GM21367 (cell line): ENCODE measurements around the gene PRORP.
"Not testable (repeated sequence)": the region's sequence is repeated elsewhere in the genome, so short reads cannot be mapped to it uniquely, and the experiment has no call there.

Experiments used
- ATAC-seq: cut with Tn5 transposase; IDR thresholded peaks from one replicate; pipeline ENCODE4 v1.9.1; 2021; ENCODE audit not compliant: unreplicated experiment

Gene PRORP

DNA sequence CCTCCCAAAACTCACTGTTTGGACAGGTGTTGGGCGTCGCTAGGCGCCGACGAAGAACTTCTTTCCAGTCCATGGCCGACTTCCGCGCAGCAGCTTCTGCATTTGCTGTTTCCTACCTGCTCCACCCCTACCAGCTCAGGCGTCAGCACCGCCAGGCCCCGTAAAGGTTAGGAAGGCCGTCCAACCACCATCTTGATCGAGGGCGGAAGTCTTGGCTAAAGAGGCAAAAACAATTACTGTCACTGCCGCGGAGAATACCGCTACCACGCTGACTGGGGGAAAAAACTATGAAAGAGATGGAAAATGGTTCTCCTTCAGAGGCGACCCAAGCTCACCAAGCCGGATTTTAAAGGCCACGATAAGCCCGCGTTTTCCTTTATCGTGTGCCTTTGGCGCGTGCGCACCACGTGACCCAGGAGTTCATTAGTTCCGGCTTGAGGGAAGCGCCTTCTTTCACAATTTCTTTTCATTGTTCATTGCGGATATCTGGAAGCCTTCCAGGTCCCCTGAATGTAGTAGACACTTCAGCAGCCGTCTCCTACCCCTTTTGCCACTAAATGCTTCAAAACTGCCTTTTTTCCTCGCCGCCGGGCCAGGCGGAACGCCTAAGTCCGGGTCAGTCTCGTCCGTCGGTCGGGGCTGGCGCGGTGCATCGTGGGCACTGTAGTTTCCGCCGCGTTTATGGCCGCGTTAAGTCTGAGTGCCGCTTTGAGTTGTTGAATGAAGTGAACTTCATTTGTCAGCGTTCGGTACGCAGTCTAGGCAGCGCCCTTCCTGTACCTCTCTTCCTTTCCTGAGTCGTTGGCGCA, at the start of gene PRORP, which contains the start of gene PPP2R3C:
Gene PRORP, plus strand, starts transcription at position 666 of the 809 bp plus-strand sequence. CDS start 694 bp downstream, outside the sequence.
Gene PPP2R3C, minus strand, starts transcription at position 104 of the 809 bp plus-strand sequence. Its CDS starts 31 bp downstream, at position 73.
- peak; percentile 77 for ATAC-seq

DNA sequence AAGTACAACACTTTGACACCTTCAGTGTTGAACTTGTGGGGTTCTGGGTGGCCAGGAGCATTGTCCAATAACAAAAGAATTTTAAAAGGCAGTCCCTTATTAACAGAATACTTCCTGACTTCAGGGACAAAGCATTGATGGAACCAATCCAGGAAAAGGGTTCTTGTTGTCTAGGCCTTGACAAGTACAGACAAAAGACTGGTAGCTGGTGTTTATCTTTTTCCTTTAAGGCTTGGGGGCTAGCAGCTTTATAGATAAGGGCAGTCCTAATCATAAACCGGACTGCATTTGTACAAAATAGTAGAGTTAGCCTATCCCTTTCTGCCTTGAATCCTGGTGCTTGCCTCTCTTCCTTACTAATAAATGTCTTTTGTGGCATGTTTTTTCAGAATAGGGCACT, 48.9 kb upstream of the PRORP start:
- ATAC-seq: no peak

DNA sequence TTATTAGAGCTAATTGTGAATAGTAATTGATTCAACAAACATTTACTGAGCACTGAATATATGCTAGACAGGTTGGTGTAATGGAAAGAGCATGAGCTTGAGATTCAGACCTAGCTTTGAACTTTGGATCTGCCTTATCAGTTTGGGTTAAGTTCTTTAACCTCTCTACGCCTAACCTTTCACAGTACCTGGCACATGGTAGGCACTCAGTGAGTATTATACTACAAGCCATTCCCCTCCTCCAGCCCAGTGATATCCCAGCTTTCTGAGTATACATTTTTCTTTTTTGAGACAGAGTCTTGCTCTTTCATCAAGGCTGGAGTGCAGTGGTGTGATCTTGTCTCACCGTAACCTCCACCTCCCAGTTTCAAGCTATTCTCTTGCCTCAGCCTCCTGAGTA, 44.3 kb upstream of the PRORP start:
- ATAC-seq: no peak

DNA sequence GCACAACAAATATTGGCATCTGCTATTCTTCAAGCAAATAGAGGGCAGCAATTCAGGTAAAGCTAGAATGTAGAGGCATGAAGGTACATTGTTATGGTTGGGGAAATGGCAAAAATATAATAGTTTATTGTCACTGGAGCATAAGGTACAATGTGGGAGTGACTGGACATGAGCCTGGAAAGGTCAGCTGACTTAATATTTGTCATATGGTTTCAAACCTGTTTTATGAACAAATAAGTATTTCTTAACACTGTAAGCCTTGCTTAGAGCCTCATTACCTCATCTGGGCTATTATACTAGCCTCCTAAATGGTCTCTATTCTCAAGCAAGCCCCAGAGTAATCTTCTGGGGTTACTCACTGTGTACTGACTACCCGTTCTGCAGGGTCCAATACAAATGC, 42.6 kb upstream of the PRORP start:
- no peak for ATAC-seq

DNA sequence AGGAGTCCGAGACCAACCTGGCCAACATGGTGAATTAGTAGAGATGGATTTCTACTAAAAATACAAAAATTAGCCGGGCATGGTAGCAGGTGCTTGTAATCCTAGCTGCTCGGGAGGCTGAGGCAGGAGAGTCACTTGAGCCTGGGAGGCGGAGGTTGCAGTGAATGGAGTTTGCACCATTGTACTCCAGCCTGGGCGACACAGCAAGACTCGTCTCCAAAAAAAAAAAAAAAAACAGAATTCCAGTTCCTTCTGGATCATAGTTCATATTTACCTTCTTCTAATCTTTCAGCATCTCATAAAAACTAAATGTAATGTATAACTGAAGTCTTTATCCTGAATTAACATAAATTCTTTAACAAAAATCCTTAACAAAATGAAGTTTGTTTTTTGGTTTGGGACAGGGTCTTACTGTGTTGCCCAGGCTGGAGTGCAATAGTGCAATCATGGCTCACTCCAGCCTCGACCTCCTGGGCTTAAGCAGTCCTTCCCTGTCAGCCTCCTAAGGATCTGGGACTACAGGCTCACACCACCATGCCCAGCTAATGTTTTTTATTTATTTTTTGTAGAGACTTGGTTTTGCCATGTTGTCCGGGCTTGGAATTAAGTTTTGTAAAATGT, 38.7 kb upstream of the PRORP start:
- ATAC-seq: no peak

DNA sequence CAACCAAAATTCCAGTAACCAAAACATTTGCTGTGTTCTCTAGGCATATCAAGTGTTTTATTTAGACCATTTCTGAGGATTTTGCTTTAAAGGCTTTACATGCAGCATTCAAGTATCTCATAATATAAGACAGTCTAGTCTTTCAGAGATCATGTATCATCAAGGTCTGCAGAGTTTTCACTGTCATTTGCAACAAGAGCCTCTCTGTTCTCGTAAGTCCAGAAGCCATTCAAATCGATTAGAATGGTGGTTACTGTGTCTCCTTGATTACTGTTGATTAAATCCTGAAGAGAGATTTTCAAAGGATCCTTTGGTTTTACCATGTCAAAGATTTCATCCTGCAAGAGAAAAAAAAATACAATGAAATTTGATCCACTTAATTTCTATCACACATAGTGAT, 36.9 kb upstream of the PRORP start:
- no peak for ATAC-seq

DNA sequence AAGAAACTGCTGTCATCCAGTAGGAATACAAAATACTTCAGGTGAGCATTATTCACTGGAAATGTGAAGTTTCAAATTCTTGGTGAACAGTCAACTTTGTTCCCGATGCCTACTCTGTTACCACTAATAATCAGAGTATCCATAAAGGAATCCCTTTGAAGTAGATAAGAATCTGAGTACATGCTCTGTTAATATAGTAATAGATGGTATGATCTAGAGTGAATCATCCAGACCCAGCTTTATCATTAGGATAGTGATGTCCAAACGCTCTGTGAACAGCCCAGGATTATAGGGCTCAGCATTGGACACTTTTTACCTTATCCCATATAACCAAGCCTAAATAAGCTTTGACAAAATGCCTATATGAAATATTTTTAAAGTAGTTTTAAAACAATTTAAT, 33.8 kb upstream of the PRORP start:
- ATAC-seq: no peak

DNA sequence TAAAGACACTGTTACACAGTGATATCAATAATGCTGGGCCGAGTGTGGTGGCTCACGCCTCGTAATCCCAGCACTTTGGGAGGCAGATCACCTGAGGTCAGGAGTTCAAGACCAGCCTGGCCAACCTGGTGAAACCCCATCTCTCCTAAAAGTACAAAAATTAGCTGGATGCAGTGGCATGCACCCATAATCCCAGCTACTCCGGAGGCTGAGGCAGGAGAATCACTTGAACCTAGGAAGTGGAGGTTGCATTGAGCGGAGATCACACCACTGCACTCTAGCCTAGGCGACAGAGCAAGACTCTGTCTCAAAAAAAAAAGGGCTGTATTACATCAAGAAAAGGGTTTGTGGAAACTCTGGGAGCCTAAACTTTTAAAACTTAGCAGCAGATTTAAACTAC, 27.7 kb upstream of the PRORP start:
- not testable (repeated sequence) for ATAC-seq

DNA sequence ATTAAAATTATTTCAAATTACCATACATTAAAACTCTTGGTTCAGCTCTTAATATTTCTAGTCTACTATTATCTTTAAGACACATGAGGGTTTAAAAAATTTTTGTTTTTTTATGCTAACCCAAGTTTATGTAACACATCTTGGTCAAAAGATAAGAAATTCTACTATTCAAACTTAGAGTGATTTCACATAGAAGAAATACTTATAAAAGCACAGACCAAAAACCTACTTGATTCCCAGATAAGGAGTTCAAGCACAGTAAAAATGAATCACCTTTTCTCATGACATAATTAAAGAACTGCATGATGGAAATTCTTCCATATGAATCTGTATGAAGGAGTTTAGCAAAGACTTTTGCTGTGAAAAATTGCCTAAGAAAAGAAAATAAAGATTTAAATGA, 14.5 kb upstream of the PRORP start:
- no peak for ATAC-seq

DNA sequence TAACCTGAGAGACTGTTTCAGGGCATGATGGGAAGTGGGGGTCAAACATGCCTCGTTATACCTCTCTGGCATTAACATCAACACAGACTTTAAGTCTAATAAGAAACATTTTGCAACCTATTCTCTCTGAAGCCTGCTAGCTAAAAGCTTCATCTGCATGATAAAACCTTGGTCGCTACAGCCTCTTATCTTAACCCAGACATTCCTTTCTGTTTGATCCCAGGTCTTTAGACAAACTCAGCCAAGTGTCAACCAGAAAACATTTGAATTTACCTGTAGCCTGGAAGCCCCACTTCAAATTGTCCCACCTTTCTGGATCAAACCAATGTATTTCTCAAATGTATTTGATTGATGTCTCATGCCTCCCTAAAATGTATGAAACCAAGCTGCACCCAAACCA, 9.7 kb upstream of the PRORP start:
- no peak for ATAC-seq

DNA sequence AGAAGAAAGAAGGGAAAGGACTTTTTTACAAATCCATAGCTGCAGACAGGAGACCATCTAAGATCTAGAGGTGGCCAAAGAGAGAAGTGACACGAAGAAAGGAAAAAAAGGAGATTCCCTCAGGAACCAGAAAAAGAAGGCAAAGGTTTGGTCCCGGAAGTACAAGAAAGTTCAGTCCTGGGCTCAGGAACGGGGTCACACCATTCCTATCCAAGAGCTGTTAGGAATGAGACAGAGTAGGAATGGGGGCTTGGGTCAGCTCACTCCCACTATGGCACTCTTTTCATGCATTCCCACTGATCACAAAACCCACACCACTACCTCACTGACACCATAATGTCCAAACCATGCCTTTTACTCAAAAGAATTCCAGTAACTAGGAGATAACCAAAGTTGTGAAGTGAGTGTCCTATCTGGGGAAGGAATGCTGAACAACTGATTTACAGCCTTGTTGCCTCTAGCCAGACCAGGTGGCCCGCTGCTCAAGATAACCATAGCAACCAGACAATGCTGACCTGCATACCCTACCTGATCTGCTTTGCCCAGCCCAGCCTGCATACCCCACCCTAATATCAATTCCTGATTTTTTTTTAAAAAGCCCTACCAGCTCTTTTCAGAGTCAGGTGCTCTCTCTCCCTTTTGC, 8.9 kb upstream of the PRORP start:
- no peak for ATAC-seq

DNA sequence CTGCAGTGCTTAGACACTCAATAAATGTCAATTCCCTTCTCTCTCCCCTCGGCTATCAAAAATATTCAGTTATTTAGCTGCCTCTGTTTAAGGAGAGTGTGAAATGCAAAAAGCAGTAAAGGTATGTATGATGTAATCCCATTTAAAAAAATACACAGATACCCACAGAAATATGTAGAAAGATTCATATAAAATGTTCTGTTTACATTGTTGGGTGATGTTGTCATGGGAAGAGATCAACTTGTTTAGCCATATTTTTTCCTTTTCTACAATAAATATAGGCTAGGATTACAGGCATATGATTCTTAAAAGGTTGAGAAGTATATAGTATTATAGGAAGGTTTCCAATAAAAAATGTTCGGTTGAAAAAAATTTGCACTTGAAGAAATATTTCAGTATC, 8.3 kb upstream of the PRORP start:
- ATAC-seq: no peak

DNA sequence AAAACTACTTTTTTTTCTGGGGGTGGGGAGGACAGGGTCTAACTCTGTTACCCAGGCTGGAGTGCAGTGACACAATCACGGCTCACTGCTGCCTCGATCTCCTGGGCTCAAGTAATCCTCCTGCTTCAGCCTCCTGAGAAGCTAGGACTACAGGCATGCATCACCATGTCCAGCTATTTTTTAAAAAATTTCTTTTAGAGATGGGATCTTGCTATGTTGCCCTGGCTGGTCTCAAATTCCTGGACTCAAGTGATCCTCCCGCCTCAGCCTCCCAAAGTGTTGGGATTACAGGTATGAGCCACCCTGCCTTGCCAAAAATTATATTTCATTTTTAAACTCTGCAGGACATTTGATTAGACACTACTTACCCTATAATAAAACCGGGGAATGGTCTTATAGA, 6.1 kb upstream of the PRORP start:
- ATAC-seq: no peak

DNA sequence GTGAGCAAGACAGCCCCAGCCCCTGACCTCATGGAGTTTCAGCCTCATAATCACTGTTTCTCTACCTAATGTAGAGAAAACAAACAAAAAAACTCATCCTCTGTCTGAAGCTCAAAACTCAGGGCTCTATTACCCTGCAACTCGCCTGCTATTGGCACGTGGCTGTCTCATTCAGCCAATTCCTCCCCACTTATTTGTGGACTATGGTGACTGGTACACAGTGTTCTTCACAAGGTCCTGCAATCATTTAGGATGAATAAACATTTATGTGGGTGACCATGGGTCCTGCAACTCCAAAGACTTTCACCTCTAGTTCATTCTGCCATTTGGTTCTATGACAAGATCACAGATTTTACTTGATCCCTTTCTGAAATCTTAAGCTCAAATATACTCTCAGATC, 5.2 kb upstream of the PRORP start:
- ATAC-seq: no peak

DNA sequence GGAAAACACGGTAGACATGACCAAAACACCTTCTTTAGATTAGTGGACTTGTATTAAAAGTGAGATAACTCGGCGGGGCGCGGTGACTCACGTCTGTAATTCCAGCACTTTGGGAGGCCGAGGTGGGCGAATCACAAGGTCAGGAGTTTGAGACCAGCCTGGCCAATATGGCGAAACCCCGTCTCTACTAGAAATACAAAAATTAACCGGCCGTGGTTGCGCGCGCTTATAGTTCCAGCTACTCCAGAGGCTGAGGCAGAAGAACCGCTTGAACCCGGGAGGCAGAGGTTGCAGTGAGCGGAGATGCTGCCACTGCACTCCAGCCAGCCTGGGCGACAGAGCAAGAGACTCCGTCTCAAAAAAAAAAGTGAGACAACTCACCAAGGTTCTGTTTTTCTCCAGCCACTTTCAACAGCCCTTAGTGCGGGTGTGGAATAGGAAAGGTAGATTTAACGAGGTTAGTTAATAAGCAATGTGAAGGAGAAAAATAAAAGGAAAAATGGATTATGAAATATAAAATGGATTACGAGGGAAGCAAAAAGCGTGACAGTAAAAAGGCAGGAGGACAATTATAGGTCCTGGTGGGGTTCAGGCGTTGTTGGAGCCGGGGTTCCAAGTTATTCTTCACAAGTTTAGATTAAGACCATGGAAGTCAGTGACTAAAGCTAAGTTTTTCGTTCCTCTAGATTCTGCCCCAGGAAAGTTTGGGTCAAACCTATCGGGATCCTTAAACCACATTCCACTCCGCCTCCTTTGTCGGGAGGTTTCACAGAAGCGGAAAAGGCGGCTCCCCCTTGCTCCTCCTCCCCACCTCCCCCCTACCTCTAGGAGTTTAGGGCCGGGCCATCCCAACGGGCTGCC, 1.1 kb upstream of the PRORP start:
- no peak for ATAC-seq

DNA sequence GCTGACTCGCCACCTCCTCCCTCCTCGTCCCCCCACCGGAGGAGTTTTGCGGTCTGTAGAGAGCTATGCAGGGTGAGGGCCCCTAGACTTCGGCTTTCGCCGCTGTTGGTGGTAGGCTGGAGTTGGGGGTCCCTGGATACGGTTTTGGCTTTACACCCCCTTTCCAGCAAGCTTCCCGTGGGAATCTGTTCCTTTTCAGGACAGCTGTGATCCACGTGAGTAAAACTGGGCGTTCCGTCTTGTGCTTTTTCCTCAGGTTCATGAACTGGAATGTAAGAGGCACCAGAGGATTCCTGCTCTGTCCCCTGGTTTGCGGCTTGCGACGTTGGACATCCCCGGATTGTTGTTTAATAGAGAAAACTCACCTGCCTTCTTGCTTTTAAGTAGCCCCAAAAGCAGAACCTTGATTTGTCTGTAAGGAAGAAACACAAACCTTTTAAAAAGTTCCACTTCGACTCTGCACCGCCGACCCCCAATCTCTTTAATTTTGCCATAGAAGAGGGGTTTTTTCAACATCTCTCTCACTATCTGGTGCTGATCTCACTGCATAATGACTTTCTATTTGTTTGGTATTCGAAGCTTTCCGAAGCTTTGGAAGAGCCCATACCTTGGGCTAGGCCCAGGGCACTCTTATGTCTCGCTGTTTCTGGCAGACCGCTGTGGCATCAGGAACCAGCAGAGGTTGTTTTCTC, 490 bp downstream of the PRORP start:
- ATAC-seq: peak; percentile 5

DNA sequence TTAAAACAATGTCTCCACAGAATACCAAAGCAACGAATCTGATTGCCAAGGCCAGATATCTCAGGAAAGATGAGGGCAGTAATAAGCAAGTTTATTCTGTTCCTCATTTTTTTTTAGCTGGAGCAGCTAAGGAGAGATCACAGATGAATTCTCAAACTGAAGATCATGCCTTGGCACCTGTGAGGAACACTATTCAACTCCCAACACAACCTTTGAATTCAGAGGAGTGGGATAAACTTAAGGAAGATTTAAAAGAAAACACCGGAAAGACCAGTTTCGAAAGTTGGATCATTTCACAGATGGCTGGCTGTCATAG, 994 bp downstream of the PRORP start:
- no peak for ATAC-seq

DNA sequence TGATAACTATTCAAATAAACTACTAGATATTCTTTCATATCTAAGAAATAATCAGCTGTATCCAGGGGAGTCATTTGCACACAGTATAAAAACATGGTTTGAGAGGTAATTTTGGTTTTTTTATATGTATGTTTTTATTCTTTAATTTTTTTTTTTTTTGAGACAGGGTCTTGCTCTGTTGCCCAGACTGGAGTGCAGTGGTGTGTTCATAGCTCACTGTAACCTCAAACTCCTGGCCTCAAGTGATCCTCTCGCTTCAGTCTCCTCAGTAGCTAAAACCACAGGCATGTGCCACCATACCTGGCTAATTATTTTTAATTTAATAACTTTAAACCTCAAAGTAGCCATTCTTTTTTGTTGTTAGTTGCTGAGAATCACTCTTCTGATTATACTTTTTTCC, 1.8 kb downstream of the PRORP start:
- no peak for ATAC-seq

DNA sequence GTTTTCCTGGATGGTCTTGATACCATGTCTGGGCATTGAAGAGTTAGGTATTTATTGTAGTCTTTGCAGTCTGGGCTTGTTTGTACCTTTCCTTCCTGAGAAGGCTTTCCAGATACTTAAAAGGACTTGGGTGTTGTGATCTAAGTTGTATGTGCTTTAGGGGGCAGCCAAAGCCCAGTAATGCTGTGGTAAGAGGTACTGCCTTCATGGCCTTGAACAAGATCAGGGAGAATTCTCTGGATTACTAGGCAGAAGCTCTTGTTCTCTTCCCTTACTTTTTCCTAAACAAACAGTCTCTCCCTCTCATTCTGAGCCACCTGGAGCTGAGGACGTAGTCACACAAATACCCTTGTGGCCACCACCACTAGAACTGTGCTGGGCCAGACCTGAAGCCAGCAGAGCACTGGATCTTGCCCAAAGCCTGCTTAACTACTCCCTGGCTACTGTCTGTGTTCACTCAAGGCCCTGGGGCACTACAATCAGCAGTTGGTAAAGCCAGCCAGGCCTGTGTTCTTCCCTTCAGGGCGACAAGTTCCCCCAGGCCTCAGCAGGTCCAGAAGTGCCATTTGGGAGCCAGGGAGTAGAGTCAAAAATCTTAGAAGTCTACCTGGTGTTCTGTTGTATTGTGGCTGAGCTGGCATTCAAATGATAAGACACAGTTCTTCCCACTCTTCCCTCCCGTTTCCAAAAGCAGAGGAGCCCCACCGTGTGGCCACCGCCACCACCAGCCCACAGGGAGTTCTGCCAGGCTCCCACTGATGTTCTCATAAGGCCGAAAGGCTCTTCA, 11.4 kb downstream of the PRORP start:
- no peak for ATAC-seq
